Measurements from ENCODE around the gene CENPF.

DNA sequence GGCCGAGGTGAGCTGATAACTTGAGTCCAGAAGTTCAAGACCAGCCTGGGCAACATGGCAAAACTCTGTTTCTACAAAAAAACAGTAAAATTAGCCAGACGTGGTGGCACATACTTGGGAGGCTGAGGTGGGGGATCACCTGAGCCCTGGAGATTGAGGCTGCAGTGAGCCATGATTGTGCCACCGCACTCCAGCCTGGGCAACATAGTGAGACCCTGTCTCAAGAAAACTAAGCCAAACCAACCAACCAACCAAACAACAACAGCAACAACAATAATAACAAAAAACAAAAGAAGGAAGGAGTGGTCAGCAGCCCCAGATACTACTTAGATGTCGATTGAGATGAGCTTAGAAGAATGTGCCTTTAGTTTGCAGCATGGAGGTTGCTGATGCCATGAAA is 47.7 kb downstream of the CENPF start:
- TF ChIP-seq CTCF (conservative IDR thresholded peaks at IDR 0.05; ENCODE audit: low read depth in 2 of 2) (no peak), ZNF331 (CRISPR knock-in tag; IDR thresholded peaks at IDR 0.05; ENCODE audit: low read depth) (no peak)
- TF ChIP-seq, protein P1, sequence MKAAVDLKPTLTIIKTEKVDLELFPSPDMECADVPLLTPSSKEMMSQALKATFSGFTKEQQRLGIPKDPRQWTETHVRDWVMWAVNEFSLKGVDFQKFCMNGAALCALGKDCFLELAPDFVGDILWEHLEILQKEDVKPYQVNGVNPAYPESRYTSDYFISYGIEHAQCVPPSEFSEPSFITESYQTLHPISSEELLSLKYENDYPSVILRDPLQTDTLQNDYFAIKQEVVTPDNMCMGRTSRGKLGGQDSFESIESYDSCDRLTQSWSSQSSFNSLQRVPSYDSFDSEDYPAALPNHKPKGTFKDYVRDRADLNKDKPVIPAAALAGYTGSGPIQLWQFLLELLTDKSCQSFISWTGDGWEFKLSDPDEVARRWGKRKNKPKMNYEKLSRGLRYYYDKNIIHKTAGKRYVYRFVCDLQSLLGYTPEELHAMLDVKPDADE (IDR thresholded peaks at IDR 0.05) = no peak

Measured in GM23338 (cell line).